HG03060 (cell line): ENCODE data around the gene MZF1.

Source experiments
- ATAC-seq: cut with Tn5 transposase; IDR thresholded peaks from one replicate; pipeline ENCODE4 v1.9.1; 2021; ENCODE audit warnings: low read depth, moderate number of reproducible peaks; ENCODE audit not compliant: unreplicated experiment

Gene MZF1

DNA sequence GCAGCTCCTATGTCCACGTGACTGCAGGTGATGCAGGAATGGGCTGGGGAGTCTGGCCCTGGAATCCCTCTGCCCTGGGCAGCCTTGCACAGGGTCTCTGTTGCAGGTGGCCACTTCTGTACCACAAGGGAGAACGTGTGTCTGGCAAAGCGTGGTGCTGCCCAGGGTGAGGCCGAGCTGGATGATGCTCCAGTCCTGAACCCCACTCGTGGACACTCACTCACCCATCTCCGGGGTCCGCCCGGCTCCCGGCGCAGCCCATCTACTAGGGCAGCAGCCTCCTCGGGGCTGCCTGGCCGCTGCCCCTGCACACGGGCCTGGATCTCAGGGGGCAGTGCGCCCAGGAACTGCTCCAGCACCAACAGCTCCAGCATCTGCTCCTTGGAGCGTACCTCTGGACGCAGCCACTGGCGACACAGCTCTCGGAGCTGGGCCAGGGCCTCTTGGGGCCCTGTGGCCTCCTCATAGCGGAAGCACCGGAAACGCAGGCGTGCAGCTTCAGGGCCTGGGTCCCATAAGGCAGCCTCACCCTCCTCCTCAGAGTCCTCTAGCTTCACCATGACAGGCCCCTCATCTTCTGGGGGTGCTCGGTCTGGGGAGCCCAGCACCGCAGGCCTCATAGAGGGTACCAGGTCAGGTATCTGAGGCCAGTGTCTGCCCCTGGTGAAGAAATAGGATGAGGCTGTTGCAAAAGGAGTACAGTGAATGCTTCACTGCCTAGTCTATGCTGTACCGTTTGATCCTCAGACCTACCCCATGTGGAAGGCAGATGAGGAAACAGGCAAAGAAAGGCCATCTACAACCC lies 2.2 kb downstream of the MZF1 start:
- ATAC-seq = no peak

DNA sequence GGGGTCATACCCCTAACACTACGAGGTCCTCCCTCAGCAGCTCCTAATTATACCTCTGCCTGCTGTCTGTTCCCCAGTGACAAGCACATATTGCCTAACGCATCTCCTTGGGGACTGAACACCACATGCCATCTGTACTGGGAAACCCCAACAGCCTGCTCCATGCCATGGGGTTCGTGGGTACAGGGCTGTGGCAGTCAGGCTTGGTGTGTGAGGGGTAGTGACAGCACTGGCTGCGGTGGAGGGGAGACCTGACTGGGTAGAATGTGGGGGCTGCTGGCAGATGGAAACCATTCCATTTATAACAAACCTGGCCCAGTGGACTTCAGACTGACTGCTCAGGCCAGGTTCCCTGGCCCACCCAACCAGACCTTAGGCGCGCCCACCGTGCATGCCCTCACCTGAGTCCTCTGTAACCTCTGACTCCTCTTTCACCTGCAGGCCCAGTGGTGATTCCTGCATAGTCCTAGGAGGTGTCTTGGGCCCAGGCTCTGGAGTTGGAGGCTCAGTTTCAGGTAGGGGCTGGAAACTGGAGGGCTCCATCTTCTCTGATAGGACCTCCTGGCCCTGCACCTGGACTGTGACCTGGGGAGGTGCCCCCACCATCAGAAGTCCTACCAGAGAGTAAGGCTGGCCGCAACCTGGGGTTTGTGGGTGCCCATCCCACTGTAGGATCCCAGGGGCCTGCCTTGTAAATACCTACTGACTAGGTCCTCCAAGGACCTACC lies 3.0 kb downstream of the MZF1 start:
- ATAC-seq = no peak

DNA sequence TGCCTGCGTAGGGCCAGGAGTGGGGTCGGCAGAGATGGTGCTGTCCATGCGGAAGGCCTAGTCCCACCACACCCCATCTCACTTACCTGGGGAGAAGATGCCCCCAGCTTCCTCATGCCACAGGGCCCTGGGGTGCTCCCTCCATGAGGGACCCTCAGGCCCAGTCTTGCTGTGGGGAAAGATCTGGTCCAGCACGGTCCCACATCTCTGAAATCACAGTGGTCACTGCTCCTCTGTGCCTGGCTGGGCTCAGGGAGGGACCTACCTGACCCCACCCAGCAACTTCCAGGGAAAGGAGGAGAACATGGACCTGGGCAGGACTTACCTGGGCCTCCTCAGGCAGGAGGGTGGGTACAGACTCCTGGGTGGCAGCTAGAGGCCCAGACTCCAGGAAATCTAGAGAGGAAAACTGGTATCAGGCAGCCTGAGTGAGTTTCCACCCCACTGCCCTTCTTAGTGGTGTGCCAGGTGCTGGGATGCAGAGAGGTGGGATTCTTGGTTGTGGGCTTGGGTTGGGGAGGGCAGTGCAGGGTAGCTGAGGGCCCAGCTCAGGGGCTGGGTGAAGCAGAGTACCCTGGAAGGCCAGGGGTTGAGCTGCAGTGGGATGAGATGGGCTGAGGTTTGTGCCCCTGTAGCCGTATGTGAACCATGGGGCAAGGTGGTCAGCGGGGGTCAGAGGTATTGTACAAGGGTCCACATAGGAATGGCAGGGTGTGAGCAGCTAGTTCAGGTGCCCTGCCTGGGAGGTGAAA lies 3.8 kb downstream of the MZF1 start:
- ATAC-seq = no peak

DNA sequence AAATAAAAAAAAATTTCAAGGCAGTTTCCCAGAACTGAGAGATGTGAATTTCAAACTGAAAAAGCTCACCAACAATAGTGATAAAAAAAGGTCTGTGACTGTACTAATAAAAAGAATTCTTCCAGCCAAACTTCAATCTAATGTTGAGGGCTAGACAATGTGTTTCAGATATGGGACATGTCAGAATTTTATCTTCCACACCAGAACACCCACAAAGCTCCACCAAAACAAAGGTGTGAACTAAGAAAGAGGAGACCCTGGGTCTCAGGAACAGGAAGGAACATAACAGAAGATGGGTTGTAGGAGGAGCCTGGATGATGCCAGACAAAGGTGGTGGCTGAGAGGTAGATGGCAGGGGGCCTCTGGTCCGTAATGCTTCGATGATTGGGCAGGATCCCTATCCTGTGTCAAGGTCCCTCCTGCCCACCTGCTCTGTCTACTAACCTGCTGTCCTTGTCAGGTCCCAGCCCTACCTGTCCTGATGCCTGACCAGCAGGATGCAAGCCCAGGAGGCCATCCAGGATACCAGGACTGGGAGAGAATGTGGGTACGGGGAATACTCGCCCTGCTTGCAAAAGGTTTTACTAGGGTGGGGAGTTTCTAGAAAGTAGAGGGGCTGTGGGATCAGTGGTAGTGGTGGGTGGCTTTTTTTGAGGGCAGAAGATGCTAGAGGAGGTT lies 4.5 kb downstream of the MZF1 start:
- ATAC-seq = no peak

DNA sequence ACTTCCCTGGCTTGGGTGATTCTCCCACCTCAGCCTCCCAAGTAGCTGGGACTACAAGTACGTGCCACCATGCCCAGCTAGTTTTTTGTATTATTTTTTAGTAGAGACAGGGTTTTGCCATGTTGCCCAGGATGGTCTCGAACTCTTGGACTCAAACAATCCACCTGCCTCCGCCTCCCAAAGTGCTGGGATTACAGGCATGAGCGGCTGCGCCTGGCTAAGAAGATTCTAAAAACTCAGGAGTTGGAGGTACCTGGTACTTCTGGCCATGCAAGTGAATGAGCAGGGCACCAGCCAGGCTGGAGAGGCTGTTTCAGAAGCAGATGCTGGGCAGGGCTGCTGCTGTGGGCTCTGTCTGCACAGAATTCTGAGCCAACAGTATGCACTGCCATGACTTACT lies 6.1 kb downstream of the MZF1 start:
- no peak for ATAC-seq

DNA sequence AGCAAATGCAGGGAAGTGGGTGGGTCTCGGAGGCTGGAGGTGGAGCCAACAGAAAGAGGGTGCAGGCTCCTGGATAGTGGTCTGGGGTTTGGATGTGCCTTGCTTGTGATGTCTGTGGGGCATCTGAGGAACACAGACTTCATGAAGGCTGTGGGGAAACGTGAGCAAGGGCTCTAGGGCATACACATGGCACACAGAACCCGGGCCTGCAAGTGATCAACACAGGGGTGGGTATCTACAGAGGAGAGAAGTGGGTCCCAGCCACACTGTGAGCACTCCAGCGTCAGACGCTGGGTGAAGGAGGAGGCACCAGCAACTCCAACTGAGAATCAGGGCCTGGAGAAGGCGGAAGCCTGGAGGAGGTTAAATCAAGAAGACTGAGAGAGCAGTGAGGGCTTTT lies 9.3 kb downstream of the MZF1 start:
- ATAC-seq = no peak

DNA sequence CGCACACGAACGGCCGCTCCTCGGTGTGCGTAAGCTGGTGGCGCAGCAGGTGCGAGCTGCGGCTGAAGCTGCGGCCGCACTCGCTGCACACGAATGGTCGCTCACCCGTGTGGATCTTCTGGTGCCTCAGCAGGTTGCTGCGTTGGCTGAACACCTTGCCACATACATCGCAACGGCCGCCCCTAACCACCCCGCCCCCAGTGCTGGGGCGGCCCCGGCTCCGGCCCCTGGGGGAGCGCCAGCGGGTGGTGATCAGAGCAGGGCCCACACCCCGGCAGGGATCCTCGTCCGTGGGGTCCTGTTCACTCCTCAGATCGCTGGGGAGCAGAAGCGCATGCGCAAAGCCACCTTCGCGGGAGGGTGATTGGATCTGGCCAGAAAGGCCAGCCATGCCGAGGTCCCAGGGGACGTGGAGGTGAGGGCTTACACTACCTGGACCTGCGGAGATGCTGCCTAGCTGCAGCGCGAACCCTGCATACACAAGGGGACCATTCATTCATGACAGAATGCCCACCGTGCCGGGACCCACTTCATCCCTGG lies 10.0 kb downstream of the MZF1 start:
- ATAC-seq = no peak

DNA sequence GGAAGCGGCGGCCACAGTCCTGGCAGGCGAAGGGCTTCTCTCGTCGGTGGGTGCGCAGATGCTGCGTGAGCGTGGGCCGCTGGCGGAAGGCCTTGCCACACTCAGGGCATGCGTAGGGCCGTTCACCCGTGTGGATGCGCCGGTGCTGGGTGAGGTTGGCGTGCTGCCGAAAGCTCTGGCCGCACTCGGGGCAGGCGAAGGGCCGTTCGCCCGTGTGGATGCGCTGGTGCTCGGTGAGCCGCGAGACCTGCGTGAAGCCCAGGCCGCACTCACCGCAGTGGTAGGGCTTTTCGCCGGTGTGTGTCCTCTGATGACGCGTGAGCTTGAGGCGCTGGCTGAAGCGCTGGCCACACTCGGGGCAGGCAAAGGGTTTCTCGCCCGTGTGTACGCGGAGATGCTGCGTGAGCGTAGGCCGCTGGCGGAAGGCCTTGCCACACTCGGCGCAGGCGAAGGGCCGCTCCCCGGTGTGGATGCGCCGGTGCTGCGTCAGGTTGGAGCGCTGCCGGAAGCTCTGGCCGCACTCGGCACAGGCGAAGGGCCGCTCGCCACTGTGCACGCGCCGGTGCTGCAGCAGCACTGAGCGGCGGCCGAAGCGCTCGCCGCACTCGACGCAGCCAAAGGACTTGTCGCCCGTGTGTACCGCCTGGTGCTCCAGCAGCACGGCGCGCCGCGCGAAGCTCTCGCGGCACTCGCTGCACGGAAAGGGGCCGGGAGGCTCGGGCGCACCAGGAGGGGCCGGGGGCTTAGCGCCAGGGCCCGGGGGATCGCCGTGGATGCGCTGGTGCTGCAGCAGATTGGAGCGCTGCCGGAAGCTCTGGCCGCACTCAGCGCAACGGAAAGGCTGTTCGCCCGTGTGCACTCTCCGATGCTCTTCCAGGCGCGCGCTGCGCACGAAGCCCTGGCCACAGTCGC lies 10.8 kb downstream of the MZF1 start:
- no peak for ATAC-seq

DNA sequence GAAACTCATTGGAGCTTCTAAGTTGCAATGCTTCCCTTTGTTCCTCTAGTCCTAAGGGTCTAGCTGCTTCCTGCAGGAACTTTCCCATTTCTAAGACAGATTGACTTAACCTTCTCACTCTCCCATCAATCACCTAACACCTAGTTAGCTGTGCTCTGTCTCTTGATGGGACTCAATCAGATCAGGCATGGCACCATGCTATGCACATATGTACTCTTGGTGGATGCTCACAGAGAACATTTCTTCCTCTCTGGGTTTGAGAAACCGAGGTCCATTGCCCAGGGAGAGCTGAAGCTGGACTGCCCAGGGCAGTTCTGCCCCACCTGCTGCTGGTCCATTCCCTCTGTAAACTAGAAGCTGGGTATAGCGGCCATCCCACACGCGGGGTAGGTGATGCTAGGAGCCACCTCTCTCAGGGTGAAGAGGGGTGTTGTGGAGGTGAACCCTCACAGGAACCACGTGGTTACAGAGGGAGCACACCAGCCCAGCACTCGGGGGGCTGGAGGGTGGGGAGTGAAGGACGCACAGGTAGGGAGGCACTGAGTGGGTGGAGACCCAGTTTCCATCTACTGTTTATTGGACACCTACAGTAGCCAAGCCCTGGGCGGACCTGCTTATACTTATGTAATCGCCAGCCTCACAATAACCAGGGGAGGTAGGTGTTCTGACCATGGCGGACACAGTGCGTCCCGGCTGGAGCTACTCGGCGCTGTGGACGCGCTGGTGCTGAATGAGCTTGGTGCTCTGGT lies 11.6 kb downstream of the MZF1 start:
- no peak for ATAC-seq

DNA sequence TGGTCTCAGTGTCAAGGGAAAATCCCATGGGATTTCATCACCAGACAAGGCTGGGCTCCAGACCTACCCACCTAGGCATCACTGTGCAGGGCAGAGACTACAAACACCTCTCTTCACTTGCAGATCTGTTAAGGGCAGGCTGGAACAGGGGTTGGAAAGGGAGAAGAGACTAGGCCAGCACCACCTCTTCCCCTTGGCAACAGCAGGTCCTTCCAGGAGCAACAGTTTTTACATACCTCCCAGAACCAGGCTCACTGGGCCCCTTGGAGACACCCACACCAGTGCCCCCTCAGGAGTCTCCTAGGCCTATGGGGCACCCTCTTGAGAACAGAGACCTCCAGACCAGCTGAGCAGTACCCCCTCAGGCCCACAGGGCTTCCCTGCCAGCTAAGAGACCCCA lies 12.2 kb downstream of the MZF1 start:
- ATAC-seq = no peak

DNA sequence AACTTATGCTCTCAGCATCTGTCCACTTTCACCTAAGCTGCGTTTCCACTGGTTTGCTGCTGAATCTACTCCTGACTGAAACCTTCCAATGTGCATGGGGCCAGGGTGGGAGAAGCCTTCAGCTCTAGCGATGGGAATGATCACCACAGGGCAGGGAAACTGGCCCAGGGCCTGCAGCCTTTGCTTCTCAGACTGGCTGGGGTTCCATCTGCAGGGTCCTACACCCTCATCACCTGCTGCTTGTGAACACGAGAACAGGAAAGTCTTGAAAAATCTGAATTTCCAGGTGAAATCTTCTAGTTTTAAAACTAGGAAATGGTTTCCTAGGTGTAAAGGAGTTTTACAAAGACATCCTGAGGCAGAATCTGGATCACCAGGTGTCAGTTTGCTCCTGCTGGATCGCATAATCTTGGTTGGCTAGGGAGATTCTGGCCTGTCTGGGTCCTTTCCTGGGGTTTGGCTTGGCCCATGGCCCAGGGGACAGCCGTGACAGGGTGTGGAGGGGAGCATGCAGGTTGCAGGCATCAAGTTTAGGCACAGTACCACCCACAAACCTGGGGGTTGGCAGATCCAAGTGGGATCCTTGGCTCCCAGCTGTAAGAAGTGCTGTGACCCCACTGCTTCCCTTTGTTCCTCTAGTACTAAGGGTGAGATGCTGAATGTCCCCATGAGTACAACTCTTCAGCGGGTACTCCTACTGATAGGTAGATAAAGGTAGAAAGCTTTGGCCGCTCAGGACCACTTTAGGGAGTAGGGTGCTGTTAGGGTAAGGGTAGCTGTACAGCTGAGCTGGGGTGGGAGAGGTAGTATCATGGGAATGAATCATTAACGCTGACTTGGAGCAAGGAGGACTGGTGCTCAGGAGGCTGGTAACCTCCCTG lies 12.9 kb downstream of the MZF1 start:
- no peak for ATAC-seq

DNA sequence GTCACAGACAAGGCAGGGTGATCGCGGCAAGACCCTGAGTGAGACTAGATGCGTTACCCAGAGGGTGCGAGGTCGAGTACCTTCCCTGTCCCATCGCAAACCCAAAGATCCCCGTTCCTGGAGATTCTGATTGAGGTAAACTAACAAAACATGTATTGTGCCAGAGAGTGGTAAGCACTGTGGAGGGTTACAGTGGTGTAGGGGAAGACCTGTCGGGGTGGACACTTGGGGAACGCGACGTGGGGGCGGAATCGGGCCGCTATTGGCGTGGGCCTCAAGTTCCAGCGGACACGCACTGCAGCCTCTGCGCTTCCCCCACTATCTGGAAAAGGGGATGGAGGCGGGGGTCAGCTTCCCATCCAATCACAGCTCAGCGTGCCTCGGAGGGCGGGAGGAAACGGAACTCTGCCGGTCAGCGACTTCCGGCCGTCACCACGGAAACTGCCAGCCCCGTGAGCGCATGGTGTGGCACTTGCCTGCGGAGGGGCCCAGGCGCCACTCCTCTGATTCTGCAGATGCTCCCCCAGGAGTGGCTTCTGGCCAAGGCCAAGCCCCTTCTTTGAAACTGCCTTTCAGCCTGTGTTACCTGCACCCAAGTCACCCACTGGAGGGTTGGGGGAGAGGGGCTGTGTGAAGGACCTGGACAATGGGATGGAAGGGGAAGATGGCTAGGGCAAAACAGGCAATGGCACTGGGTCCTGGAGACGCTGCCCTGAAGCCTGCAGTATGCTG lies 13.7 kb downstream of the MZF1 start:
- no peak for ATAC-seq

DNA sequence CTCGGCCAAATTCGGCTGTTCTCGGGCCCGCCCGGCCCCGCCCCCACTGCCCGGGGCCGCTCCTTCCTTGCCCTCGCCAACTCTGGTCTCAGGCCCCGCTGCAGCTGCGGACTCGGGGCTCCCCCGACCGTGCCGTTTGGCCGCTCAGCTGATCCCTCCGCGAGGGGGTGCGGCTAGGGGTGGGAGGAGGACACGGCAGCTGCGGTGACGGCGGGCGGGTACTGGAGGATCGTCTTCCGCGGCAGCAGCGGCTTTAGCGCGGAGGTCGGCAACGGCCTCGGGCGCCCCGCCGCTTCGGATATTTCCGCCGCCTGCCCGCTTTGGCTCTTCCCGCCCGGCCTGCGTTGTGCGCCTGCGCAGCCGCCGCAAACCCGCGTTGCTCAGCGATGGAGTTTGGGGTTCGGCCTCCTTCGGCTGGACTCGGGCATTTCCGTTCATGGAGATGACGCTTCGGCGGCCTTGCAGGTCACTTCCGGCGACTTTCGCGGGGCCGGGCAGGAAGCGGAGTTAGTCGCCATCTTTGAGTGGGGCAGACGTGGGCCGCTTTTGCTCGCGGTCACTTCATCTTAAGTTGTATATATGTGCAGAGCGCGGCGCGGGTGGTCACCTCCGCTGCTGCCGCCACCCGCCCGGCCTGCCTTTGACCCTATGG lies 14.4 kb downstream of the MZF1 start:
- peak; percentile 35 for ATAC-seq

DNA sequence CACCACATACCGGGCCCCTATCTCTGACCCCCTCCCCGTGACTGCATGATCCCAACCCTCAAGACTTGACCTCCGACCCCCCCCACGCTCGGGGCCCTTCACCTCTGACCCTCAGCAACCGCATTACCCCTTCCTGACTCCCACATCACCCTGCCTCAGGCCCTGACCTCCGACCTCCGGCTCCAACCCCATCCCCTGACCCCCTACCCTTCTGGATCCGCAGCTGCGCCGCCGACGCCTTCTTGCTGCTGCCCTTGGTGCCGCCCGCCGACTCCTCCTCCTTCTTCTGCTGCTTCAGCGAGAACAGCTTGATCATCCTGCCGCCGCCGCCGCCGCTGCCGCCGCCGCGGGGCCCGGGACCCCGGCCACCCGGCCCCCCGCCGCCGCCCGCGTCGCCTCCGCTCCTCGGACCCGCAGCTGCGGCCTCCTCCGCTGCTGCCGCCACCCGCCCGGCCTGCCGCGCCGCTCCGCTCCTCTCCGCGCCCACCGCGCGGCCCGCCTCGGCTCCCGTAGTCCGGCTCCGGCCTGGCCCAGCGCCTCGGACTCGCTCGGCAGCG lies 15.0 kb downstream of the MZF1 start, which contains the start of gene UBE2M:
TSS of gene UBE2M (minus strand) at position 546 of the 557 bp plus-strand sequence. CDS start at position 316, 230 bp downstream.
- ATAC-seq = no peak

DNA sequence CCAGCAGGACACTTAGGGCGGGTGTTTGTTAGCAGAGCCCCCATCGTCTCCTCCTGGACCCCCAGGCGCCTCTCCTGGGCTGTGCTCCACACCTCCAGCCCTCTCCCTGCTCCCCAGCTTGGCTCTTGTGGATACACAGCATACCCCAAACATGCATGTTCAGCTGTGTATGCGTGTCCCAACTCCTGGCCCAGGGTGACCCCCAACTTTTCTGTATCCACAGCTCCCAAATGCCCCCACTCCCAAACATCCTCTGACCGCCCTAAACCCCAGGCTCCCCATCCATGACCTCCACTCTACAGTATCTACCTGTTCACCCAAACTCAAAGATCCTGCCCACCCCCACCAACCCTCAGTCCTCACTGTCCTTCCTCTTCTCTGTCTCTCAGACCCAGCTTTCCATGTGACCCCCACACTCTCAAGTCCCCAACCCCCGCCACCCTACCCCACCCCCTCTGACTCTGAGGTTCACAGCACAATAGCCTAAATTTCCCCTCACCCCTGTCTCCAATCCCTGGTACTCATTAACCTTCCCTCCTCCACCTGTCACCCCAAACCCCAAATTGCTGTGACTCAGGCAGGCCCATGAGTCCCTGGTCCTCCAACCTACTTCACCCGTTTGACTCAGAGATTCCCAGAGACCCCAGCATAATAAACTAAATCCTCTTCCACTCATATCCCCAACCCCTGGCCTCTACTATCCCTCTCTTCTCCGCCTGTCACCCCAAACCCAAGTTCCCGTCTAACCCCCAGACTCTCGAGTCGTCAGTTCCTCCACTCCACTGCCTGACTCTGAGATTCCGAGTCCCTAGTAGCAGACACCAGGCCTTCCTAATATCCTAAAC lies 15.7 kb downstream of the MZF1 start:
- ATAC-seq = no peak
